HuH-7 (cell line): ENCODE measurements around the gene COL15A1.

ENCODE experiments used
- DNase-seq: peaks from one replicate; pipeline ENCODE4 v3.0.0; 2011; ENCODE audit warnings: low spot score

Gene COL15A1

DNA sequence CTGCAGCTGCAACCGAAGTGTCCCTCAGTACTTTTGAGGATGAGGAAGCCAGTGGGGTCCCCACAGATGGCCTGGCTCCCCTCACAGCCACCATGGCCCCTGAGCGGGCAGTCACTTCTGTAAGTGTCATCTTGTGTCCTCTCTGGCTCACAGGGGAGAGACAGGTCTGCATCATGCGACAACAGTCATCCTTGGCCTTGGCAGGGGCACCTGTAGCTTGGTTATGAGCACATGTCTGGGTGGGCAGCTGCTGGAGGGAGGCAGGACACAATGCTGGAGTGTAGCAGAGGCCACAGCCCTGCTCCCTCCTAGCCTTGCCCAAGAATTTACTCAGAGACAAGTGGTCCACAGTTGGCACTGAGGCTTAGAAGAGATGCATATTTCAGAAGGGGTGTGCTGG lies 71.7 kb downstream of the COL15A1 start:
- no peak for DNase-seq

DNA sequence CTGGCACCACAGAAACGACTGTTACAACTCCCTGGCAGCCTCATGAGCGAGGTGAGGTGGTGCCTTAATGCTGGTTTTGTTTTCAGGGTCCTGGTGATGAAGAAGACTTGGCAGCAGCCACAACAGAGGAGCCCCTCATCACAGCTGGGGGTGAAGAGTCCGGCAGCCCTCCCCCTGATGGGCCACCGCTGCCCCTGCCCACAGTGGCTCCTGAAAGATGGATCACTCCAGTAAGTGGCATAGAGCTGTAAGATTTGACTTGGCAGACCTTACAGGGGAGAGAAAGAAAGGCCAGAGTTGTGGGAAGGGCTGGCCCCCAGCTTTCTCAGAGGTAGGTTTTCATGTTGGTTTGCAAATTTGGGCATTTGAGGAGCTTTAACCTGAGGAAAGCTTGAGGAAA lies 72.2 kb downstream of the COL15A1 start:
- no peak for DNase-seq

GRCh38 chr9:99016681-99017387 lies 73.1 kb downstream of the COL15A1 start:
- no peak for DNase-seq

- DNase-seq: no peak
Measured at GRCh38 chr9:99018653-99019052, 74.9 kb downstream of the COL15A1 start.

GRCh38 chr9:99019510-99020331 lies 76.0 kb downstream of the COL15A1 start:
- DNase-seq: no peak

DNA sequence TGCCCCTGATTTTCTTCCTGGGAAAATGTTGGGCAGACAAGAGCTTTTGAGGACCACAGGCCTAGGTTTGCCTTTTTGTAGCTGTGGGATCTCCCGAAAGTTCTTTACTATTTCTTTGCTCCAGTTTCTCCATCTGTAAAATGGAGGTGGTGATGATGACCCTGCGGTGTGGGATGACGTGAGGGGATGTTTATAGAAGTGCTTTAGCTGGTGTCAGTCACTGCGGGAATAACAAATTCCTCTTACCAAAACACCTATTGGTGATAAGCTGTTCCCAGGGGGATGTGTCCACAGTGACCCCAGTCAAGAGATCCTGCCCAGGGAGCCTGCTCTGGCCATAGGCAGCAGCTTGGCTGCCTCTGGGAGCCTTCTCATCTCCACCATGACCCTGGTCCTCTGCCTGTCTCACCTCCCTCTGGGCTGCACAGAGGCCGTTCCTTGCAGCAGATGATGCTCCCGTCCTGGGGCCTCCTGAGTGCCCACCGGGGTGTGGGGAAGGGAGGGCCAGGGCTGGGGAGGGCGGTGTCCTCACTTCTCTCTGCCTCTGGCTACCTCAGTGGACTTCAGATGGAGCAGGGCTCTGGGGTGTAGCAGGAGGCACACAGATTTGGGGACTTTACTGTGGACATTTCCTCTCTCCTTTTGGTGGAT lies 77.2 kb downstream of the COL15A1 start:
- no peak for DNase-seq

DNA sequence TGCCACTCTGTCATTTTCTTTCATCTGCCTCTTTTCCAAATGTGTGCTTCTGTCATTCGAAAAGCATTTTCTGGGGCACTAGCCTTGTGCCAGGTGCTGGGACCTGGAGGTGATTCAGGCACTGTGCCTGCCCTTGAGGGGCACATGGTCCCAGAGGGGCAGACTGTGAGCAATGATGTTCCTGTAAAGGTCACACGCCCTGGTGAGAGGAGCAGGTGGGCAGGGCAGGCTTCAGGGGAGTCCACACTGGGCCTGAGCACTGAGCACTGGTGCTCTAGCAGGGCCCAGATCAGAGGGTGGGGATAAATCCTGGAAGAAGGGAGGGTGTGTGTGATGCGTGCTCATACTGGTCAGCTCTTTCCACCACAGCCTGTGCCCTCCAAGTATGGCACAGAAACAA lies 77.8 kb downstream of the COL15A1 start:
- no peak for DNase-seq

- DNase-seq: no peak
Measured at GRCh38 chr9:99023231-99023630, 79.5 kb downstream of the COL15A1 start.

DNA sequence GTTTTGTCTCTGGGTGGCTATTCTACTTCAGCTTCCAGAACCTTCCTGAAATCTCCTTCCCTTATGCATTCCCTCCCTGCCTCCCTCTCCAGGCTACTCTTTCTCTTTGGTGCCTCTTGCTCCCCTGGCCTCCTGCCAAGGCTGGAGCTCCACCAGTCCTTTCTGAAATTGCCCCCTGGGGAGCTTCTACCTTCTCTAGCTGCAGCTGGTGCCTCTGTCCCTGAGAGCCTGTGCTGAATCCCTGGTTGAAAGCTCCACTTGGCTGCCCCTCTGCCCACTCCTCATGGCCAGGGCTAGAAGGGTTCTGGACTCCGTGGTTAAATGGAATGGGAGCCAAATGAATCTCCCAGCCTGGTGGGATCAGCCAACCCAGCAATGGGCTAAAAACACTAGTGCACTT lies 80.1 kb downstream of the COL15A1 start:
- no peak for DNase-seq

- no peak for DNase-seq
Measured at GRCh38 chr9:99024959-99025358, 81.3 kb downstream of the COL15A1 start.

GRCh38 chr9:99025616-99026270 lies 82.0 kb downstream of the COL15A1 start:
- no peak for DNase-seq

DNA sequence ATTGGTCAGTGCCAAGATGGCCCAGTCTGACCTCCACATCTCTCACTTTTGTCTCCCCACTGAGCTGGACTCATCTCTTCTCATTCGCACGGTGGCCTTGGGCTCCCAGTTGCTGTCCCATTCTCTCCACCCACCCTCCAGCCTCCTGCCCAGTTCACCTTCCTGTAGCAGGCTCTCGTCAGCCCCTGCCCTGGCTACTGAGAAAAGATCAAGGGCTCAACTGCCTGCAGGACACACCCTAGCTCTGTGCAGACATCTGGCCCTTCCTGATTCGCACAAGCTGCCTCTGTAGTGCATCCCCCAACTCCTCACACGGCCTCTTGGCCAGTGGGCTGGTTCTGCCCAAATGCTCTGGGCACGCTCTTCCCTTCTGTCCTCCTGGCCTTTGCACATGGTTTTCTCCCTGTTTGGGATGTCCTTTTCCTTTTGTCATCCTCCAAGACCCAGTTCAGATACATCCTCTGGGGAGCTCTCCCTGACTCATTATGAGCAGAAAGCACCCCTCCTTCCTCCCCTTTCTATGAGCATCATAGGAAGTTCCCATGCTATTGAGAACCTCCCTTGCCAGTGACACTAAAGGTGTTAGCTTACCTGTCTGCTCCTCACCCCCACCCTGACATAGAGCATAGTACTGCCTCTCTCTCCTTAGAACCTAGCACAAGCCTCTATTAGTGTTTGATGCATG lies 82.7 kb downstream of the COL15A1 start:
- no peak for DNase-seq

DNA sequence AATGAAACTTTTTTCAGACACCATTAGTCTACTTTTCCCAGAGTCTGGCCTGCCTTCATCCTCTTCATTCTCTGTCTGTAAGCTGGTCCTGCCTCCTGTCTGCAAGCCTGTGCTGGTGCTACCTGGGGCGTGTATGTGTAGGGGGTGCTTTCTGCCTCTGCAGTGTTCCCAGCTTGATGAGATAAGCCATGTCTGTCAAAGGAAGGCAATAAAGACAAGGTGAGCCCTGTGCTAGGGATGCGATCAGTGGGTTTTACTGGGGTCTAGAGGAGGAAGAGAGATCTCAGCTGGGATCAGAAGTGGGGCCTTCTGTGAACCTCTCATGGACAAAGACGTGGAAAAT lies 83.2 kb downstream of the COL15A1 start:
- no peak for DNase-seq

DNA sequence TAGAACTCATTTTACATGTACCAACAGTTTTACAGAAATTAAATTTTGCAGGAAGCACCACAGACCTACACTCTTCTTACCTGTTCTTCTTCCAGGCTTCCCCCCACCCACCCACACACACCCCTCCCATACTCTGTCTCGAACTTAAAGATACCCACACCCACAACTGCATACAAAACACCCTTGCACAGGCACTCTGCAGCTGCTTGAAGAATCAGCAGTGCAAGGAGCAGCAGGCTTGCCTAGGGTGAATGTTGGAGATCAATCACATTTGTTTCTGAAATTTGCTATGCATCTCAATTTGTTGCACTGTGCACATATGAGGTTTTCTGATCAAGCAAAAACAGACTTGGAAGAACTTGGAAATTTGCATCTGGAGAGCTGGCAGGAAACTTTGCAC lies 83.7 kb downstream of the COL15A1 start:
- DNase-seq: no peak

DNA sequence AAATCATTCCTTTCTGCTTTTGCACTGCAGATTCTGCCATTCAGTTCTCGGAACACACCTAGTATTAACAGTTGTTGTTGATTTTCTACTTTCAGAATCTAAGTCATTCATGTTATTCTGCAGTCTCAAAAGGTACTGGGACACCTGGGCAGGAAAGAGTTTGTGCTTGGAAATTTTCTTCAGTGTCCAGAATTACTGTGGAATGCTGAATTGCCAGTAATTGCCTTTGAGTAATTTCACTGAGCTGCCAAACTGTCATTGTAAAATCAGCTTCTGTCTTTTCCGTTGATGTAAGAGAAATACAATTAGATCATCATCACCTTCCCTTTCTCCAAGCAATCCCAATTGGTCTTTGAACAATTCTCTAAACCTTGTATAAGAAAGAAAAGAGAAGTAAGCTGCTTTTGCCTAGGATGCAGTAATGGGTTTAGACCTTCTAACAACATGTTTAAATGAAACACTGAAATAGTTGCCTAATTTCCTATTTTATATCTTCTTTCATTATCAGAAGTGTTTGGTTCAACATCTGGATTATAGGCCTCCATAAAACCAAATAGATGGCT lies 85.5 kb downstream of the COL15A1 start:
- no peak for DNase-seq

DNA sequence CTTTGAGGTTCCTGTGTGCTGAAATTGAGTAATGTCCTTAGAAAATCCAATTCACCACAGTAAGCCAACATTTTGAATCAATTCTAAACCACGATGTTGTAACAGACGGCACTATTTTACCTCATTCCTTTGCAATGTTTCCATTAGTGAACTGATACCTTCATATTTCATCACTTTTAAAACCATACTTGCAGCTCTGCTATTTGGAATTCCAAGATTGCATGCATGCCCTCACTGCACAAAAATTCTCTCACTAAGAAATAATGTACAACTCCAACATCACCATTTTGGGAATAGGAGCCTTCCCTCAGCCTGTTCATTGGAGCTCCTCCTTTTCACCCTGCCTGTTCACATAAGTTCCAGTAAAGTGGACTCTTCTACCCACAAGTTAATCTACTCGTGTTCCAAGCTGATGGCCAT lies 86.4 kb downstream of the COL15A1 start:
- DNase-seq: no peak

GRCh38 chr9:99030610-99031109 lies 87.0 kb downstream of the COL15A1 start:
- DNase-seq: no peak

DNA sequence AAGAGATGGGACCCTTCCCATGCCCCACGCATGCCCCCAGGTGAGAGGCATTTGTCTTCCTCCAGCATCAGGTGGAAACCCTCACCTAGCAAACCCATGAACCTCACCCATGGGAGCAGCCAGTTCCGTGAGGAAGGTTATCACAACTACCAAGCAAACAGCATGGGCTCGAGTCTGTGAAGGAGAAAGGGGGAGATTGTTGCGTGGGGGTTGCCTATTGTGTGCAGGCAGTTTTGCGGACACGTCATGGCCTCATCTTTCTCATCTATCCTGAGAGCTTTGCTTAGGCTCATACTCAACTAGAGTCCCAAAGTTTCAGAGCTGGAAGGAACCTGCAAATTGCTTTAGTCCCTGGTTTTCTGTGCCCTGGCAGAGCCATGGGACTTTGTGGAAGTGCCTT lies 87.6 kb downstream of the COL15A1 start:
- DNase-seq: no peak

DNA sequence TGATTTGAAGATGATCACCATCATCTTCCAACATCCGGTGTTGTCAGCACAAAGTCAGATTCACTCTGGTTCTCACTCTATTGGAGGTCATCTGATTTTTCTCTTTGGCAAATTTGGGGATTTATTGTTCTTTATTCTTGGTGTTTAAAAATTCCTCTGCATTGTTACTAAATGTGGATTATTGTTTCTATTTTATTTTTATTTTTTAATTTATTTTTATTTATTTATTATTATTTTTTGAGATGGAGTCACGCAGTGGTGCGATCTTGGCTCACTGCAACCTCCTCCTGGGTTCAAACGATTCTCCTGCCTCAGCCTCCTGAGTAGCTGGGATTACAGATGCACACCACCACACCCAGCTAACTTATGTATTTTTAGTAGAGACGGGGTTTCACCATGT lies 88.3 kb downstream of the COL15A1 start:
- DNase-seq: no peak

GRCh38 chr9:99034149-99034548 lies 90.4 kb downstream of the COL15A1 start:
- DNase-seq: no peak

DNA sequence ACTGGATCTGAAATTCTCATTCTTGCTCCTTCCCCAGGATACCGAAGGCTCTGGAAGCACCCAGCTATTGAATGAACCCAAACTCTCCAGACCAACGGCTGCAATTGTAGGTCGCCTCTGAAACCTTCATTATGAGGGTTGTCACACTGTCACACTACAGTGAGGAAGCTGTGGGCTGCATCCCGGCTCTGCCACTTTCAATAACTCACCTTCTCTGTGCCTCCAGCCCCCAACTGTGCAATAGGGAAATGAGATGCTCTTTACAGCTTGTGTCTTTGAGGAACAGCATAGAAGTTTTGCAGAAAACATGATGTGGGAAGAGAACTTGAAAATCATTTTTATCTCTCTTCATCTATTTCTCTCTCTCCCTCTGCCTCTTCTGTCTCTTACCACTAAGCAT lies 91.6 kb downstream of the COL15A1 start:
- DNase-seq: no peak
